Dendritic cell treated with granulocyte-macrophage colony-stimulating factor and Interleukin-4, amounts not matched to agents 40 ng/mL and 50 ng/mL, for 4 days (primary cell): Measurements from ENCODE around the gene RAD51AP1.

Experiments used
- H3K27ac Mint-ChIP-seq: one replicate; pipeline ENCODE4 v1.8.0; 2022; ENCODE audit warnings: mild to moderate bottlenecking, mixed read lengths
- H3K27me3 Mint-ChIP-seq: one replicate; pipeline ENCODE4 v1.8.0; 2022; ENCODE audit warnings: mild to moderate bottlenecking, mixed read lengths
- H3K36me3 Mint-ChIP-seq: one replicate; pipeline ENCODE4 v1.8.0; 2022; ENCODE audit warnings: low read depth, mixed read lengths
- H3K4me1 Mint-ChIP-seq: one replicate; pipeline ENCODE4 v1.8.0; 2022; ENCODE audit warnings: low read depth, mixed read lengths
- H3K4me3 Mint-ChIP-seq: one replicate; pipeline ENCODE4 v1.8.0; 2022; ENCODE audit warnings: mild to moderate bottlenecking, moderate library complexity, mixed read lengths
- H3K9me3 Mint-ChIP-seq: one replicate; pipeline ENCODE4 v1.8.0; 2022; ENCODE audit warnings: mixed read lengths
- intact Hi-C: fragments of 100-400 bp; cut with micrococcal nuclease; formaldehyde crosslinking; loops from one replicate; pipeline ENCODE4 v1.15.0; 2022

The RAD51AP1 gene

DNA sequence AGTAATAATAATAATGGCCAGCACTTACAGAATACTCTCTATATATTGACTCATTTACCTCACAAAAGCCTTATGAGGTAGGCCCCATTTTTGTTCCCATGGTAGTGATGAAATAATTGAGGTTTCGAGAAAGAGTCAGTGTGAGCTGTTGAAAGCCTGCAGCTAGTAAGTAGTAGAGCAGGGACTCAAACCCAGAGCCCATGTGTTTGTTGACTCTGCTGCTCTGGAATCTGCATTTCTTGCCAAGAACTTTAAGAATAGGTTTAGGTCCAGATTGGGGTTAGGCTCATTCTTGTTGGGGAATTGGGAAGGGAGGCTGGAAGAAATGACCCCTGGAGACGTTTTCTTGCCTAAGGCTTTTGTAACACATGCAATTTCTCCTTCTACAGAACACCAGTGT, 51.3 kb downstream of the RAD51AP1 start:
- no peaks in the 10 kb centered on the region for H3K36me3 Mint-ChIP-seq
- H3K27me3 Mint-ChIP-seq, result peaks cover under 1% of the 10 kb centered on the region
- no peaks in the 10 kb centered on the region for H3K9me3 Mint-ChIP-seq
- H3K4me1 Mint-ChIP-seq, result no peaks in the 10 kb centered on the region
- H3K4me3 Mint-ChIP-seq, result no peak overlapping the region
- intact Hi-C loops, result no loop called here
- no peak overlapping the region for H3K27ac Mint-ChIP-seq

DNA sequence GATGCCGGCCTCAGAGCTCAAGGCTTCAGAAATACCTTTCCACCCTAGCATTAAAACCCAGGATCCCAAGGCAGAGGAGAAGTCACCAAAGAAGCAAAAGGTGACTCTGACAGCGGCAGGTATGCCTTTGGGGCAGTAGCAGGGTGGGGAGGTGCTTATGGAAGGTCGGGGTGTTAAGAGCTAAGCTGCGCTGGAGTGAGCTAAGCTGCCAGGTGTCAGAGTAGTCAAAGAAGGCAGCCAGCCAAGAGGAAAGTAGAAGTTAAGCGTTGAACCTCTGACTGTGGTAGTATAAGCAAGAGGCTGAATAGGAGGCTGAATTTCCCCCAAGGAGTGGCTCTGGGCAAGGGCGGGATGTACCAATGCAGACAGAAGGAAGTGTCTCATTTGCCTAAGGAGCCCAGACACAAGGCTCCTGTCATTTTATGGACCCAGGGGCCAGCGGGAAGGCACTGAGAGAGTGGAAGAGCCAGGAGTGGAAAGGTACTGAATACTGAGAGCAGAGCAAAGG, 52.5 kb downstream of the RAD51AP1 start:
- Mint-ChIP-seq H3K27ac (no peak overlapping the region), H3K9me3 (no peaks in the 10 kb centered on the region), H3K4me3 (no peak overlapping the region), H3K36me3 (no peaks in the 10 kb centered on the region), H3K27me3 (peaks cover 2% of the 10 kb centered on the region), H3K4me1 (no peaks in the 10 kb centered on the region)
- intact Hi-C loops, result no loop called here

DNA sequence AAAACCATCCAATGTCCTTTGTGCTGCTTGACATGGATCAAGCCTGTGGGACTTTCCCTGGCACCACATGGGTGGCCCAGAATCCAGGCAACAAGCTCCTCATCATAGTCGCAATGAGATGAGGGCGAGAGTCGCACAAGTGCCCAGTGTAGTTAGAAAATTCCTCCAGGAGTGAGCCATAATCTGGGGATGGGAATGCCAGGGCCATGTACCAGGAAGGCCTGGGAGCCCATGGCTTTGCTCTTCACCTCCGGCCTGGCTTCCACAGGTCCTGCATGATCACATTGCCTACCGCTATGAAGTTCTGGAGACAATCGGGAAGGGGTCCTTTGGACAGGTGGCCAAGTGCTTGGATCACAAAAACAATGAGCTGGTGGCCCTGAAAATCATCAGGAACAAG, 57.2 kb downstream of the RAD51AP1 start:
- Mint-ChIP-seq H3K36me3 (no peaks in the 10 kb centered on the region), H3K27me3 (peaks cover 2% of the 10 kb centered on the region), H3K4me3 (no peak overlapping the region), H3K4me1 (no peaks in the 10 kb centered on the region), H3K9me3 (no peaks in the 10 kb centered on the region), H3K27ac (no peak overlapping the region)
- intact Hi-C loops, result no loop called here

DNA sequence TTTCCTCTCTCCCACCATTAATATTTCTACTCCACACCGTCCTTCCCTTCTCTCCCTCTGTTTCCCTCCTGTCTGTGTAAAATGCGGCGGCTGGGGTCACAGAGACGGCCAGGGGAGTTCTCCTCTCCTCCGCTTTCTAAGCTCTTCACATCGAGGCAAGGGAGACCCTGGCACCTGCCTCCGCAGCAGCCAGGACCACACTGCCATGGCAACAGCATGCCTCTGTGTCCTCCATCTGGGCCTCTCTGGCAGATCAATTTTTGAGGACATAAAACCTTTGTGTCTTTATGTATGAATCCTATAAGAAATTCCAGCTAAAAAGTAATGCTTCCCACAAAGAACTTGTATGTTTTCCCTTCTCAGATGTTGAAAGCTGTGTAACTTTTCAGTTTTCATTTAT, 64.7 kb downstream of the RAD51AP1 start:
- H3K4me3 Mint-ChIP-seq, result no peak overlapping the region
- H3K4me1 Mint-ChIP-seq, result peaks cover 6% of the 10 kb centered on the region
- intact Hi-C loops, result no loop called here
- H3K9me3 Mint-ChIP-seq, result no peaks in the 10 kb centered on the region
- no peak overlapping the region for H3K27ac Mint-ChIP-seq
- H3K27me3 Mint-ChIP-seq, result peaks cover 5% of the 10 kb centered on the region
- peaks cover 21% of the 10 kb centered on the region for H3K36me3 Mint-ChIP-seq

DNA sequence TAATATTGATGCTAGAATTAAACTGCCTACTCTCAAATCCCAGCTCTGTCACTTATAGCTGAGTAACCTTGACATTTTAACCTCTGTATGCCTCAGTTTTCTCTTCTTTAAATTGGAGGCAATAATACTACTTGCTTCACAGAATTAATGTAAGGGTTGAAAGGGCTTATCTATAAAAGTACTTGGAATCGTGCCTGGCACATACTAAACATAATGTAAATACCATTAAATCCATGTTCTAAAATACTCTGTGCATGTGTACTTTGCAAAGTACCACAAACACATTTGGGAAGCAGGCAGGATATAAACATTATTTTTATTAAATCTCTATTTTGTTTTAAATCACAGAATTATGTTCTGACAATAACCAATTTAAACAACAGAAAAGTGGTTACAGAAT, 65.3 kb downstream of the RAD51AP1 start:
- Mint-ChIP-seq H3K27ac (no peak overlapping the region), H3K27me3 (peaks cover 5% of the 10 kb centered on the region), H3K9me3 (no peaks in the 10 kb centered on the region), H3K4me3 (no peak overlapping the region), H3K4me1 (peaks cover 6% of the 10 kb centered on the region), H3K36me3 (peaks cover 23% of the 10 kb centered on the region)
- intact Hi-C loops, result no loop called here

DNA sequence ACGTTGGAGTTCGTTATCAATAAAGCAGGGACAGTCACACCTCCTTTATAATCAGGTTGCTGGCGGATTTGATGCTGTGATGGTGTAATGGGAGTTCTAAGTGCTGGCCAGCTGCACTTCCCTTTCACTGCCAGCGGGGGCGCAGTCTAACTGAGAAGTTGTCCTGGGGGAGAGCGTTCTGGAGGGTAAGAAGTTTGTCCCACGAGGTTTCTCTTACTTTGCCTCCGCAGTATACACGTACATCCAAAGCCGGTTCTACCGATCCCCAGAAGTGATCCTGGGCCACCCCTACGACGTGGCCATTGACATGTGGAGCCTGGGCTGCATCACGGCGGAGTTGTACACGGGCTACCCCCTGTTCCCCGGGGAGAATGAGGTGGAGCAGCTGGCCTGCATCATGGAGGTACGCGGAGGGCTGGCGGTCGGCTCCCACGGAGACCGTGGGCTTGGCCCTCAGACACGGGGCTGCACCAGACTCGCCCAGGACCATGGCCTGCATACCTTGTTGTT, 66.0 kb downstream of the RAD51AP1 start:
- intact Hi-C loops, result loop anchor here (5.0 kb wide), 1 partner anchor 43 kb away; the partner anchor contains the start of genes AKAP3 and NDUFA9

DNA sequence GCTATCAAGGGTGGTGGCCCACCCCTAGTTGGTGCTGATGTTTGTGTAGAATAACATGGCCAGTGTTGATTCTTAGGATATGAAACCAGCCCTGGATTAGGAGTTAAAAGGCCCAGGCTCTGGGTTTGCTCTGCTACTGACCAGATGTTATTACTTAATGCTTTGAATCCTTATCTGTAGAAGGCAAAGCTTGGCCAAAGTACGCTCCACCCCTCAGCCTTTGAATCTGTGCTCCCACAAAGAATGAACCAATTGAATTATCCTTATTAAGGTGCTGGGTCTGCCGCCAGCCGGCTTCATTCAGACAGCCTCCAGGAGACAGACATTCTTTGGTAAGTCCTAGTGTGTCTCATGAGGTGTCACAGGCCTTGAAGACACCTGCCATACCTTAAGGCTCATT, 68.4 kb downstream of the RAD51AP1 start:
- peaks cover 41% of the 10 kb centered on the region for H3K36me3 Mint-ChIP-seq
- H3K4me1 Mint-ChIP-seq, result peaks cover 6% of the 10 kb centered on the region
- no peak overlapping the region for H3K4me3 Mint-ChIP-seq
- no peaks in the 10 kb centered on the region for H3K9me3 Mint-ChIP-seq
- H3K27ac Mint-ChIP-seq, result no peak overlapping the region
- peaks cover 5% of the 10 kb centered on the region for H3K27me3 Mint-ChIP-seq
- intact Hi-C loops, result loop anchor here (5.0 kb wide), 1 partner anchor 40 kb away; the partner anchor contains the start of genes AKAP3 and NDUFA9

More for the DNA sequence above, 66.0 kb downstream of the RAD51AP1 start:
- H3K36me3 Mint-ChIP-seq, result peaks cover 27% of the 10 kb centered on the region
- peaks cover 6% of the 10 kb centered on the region for H3K4me1 Mint-ChIP-seq
- H3K27me3 Mint-ChIP-seq, result peaks cover 5% of the 10 kb centered on the region
- no peaks in the 10 kb centered on the region for H3K9me3 Mint-ChIP-seq
- peak overlapping the region; percentile 98 for H3K4me3 Mint-ChIP-seq
- peak overlapping the region; percentile 88 for H3K27ac Mint-ChIP-seq

DNA sequence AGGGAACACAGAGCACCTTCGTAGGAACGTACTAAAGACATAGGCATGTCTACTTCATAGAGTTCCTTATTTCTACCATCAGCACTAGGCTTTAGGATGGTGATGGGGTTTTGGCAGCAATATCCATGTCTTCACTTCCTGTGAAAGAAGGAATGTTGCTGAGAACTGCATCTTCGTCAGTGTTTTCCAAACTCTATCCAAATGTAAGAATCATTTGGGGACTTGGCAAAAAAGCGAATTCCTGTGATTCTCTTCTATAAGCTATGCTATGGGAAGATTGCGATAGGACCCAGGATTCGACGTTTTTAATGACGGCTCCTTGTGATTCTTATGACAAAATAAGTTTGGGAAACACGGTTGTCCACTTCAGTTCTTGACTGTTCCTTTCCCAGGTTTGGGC, 70.4 kb downstream of the RAD51AP1 start:
- H3K4me3 Mint-ChIP-seq, result no peak overlapping the region
- H3K4me1 Mint-ChIP-seq, result peaks cover 6% of the 10 kb centered on the region
- intact Hi-C loops, result loop anchor here (5.0 kb wide), 1 partner anchor 38 kb away; the partner anchor contains the start of genes AKAP3 and NDUFA9
- H3K9me3 Mint-ChIP-seq, result no peaks in the 10 kb centered on the region
- H3K27ac Mint-ChIP-seq, result no peak overlapping the region
- H3K27me3 Mint-ChIP-seq, result no peaks in the 10 kb centered on the region
- peaks cover 59% of the 10 kb centered on the region for H3K36me3 Mint-ChIP-seq
